SKM-1 treated with dmso at 0.1 percent for 144 hours (cell line): Measurements from ENCODE around the gene HIVEP2.
A peak's percentile ranks its signal among the peaks of the same experiment; 100 is the strongest.

Experiments used
- DNase-seq: peaks from one replicate; lab custom pipeline; 2025; ENCODE audit not compliant: unreplicated experiment; lab: John Stamatoyannopoulos, UW

HIVEP2 gene

GRCh38 chr6:142946181-142946923 is 1.4 kb upstream of the HIVEP2 start:
- peak; percentile 27 for DNase-seq

DNA sequence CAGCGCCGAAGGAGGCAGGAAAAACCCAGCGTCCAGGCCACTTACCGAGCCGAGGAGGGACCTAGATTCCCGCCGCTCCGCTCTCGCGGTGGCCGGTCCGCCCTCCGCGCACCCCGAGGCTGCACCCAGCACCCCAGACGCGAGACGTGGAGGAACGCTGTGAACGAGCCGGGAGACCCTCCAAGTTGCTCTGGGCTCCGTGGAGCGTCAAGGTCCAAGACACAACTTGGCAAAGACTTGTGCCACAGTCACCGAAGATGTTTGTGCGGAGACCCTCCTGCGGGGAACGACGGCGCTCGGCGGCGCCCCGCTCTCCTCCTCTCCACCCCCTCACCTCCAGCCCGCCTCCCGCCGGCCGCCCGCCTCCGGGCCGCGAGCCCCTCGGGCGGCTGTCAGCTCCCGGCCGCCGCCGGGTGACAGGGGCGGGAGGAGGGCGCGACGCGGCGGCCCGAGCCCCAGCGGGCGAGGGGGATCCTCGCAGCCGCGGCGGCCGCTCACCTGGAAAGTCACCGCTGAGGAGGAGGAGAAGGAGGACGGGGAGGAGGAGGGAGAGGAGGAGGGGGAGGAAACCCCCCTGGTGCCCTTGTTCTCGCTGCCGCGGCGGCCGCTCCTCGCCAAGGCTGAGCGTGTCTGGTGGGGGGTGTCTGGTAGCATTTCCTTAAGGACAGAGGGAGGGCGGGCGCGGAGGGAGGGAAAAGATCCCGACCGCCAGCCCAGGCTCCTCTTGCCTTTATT is 637 bp upstream of the HIVEP2 start:
- no peak for DNase-seq

GRCh38 chr6:142944124-142945048 is 590 bp downstream of the HIVEP2 start:
- no peak for DNase-seq

DNA sequence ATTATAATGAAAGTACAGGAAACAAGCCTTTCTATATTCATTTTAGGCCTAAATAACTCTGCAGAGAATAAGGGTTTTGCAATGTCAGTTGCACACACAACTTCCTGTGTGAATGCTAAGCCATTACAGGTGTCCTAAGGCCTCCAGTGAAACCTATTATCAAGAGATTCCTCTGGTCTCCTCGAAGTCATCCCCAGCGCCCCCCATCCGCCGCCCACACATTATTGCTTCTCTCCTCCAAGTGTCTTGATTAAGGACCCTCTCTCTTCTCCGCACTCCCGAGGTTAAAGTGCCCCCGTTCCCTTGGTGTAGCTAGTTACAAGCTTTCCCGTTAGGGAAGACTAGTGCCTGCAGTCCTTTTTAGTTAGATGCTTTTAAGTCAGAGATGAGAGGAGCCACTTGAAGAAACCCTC is 1.3 kb downstream of the HIVEP2 start:
- DNase-seq, result no peak

- no peak for DNase-seq
These were observed 2.2 kb downstream of the HIVEP2 start for GRCh38 chr6:142942805-142943227.

GRCh38 chr6:142942238-142942637 is 2.7 kb downstream of the HIVEP2 start:
- no peak for DNase-seq

DNA sequence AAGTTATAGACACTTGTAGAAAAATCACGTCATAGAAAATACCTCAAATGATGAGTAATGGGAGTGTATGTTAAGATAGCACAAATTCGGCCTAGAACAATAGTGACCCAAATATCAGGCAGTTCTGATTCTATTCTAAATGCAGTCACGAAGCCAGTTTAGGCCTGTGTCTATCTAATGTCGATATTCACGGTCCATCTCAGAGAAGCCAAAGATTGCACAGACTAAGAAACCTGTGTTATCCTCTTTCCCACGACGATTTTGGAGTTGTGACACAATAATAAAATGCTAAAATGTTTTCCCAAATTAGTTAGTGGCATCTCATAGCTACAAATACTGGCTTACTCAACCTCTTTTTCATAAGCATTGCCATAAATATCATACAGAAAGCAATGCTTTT is 4.0 kb downstream of the HIVEP2 start:
- DNase-seq, result no peak

- DNase-seq, result no peak
These were observed 4.5 kb downstream of the HIVEP2 start for GRCh38 chr6:142940487-142940886.

DNA sequence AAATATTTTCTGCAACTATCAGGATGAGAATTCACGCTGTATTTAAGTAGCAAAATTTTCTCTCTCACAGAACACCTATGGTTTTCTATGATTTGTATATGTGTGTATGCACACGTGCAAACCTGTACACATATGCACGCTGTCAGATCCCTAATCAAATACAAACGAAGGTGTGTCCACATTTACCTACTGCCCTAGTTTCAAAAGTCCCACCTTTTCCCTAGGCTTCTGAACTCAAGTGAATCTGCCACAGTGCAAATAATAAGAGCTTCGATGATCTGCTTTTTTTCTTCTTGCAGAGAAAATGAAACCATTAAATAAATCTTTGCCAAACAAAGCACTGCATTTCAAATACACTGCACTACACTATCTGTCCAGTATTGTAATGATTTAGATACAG is 6.5 kb downstream of the HIVEP2 start:
- no peak for DNase-seq

DNA sequence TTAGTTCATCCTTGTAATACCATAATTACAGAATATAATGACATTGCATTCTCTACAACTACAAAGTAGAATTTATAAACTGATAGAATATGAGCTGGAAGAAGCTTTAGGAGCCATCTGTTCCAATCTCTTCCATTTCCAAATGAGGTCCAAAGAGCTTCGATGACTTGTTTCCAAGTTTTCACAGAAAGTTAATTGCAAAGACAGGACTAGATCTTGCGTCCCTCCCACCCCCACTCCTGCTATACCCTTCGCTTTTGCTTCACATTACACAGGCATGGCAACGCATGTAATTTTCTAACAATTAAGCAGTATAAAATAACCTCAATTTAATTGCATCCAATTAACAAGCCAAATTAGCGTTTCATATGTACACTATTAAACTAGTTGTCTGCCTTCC is 7.0 kb downstream of the HIVEP2 start:
- DNase-seq, result no peak

GRCh38 chr6:142935553-142936517 is 9.1 kb downstream of the HIVEP2 start:
- no peak for DNase-seq

DNA sequence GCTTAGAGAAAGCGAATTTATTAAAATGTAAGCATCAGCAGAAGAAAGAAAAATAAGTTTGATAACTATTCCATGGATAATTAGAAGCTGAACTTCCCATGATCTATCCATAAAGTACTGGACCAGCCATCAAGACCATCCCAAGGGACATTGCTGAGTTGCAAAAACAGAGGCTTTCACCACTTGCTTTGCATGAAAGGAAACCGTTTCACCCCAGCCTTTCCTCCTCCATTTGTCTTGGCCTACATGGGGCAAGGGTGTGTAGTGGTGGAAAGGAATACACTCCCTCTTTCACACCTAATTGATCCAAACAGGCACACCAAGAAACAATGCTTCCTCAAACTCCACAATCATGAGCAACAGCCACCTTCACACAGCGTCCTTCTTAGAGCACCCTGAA is 10.4 kb downstream of the HIVEP2 start:
- no peak for DNase-seq

GRCh38 chr6:142934106-142934505 is 10.9 kb downstream of the HIVEP2 start:
- DNase-seq, result no peak

DNA sequence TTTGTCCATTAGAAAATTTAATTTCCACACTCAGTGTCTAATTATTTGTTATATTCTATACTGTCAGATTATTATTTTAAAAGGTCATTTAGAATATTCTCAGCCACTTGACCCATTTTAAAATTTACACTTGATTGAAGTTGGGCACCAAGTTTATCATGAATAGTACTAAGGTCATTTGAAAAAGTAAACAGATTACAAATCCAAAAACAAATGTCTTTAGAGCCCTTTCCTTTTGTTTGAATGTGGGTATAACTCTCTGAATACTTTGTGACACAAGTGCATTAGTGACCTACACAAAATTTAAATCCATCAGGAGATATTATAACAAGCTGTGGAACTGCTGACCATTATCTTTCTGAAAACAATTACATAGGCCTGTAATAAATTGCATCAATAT is 11.3 kb downstream of the HIVEP2 start:
- DNase-seq, result no peak

- DNase-seq, result no peak
These were observed 12.1 kb downstream of the HIVEP2 start for GRCh38 chr6:142932889-142933288.

GRCh38 chr6:142929751-142930358 is 15.1 kb downstream of the HIVEP2 start:
- no peak for DNase-seq

DNA sequence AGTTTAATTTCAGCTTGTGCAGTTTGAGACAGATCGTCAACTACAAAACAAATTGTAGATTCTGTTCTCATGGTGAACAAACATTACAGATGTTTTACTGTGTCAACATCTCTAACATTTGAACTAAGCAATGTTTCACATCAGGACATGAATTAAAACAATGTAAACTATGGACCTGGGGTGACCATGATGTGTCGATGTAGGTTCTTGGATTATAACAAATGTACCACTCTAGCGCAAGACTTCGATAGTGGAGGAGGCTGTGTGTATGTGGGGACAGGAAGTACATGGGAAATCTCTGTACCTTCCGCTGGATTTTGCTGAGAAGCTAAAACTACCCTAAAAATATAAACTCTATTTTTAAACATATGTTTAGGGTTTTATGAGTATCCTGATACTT is 17.1 kb downstream of the HIVEP2 start:
- DNase-seq, result no peak

DNA sequence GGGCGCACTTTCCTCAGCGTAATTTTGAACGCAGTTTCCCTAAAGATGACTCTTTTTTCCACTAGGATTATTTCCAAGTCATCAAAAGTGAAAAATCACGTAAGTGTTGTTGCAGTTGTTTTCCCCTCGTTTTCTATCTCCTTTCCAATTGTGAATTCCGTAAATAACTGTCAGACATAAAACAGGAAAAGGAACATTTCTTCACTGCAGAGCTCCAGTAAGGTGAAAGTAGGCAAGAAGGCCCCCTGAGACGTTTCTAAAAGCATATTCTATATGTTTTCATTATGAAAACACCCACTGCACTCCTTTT is 17.8 kb downstream of the HIVEP2 start:
- DNase-seq, result no peak

DNA sequence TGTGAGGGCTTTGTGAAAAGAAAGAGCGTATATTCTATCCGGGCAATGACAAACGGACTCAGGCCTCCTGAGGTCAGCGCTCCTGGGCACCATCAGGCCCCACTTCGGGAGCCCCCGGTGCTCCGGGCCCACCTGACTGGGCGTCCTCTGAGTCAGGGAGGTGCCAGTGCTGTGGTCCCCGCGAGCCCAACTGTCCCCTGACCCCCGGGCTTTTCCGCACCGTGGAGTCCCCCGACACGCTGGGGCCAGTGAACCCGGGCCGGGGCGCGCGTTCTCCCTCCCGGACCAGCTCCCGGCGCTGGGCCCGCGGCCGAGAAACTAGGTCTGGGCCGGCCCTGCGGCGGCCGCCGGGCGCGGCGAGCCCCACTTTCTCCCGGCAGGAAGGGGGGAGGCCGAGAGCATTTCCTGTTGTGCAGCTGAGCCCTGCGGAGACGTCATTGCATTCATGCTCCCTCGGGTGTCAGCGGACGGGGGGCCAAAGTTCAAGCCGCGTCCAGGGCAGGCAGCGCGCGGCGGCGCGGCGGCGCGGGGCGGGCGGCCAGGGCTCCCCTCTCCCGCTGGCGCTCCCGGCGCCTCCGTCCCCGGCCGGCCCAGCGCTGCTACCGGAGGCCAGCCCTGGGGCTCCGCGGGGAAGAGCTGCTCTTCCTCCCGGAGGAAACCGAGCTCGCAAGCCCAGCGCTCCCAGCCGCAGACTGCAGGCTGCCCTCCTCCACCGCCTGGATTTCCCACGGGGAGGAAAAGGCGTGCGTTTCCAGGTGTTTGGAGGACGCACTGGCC is 18.3 kb downstream of the HIVEP2 start:
- DNase-seq, result peak; percentile 20

- no peak for DNase-seq
These were observed 18.8 kb downstream of the HIVEP2 start for GRCh38 chr6:142926177-142926493.
